Measurements from ENCODE around the gene HEATR9.

Gene HEATR9

DNA sequence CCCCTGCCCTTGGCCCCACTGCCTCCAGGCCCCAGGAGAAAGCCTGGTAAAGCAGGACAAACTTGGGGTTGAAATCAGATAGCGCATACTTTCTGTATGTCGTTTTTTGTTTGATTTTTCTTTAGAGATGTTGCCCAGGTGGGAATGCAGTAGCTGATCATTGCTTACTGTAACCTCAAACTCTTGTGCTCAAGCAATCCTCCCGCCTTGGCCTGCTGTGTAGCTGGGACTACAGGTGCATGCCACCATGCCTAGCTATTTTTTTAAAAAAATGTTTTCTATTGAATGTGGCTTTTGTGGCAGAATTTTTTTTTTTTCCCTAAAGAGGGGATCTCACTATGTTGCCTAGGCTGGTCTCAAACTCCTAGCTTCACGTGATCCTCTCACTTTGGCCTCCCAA, 22.6 kb upstream of the HEATR9 start:
- TF ChIP-seq EZH2phosphoT487 (conservative IDR thresholded peaks at IDR 0.05; ENCODE audit: low read length) = no peak
- TF ChIP-seq, protein P1, sequence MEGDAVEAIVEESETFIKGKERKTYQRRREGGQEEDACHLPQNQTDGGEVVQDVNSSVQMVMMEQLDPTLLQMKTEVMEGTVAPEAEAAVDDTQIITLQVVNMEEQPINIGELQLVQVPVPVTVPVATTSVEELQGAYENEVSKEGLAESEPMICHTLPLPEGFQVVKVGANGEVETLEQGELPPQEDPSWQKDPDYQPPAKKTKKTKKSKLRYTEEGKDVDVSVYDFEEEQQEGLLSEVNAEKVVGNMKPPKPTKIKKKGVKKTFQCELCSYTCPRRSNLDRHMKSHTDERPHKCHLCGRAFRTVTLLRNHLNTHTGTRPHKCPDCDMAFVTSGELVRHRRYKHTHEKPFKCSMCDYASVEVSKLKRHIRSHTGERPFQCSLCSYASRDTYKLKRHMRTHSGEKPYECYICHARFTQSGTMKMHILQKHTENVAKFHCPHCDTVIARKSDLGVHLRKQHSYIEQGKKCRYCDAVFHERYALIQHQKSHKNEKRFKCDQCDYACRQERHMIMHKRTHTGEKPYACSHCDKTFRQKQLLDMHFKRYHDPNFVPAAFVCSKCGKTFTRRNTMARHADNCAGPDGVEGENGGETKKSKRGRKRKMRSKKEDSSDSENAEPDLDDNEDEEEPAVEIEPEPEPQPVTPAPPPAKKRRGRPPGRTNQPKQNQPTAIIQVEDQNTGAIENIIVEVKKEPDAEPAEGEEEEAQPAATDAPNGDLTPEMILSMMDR (IDR thresholded peaks at IDR 0.05; ENCODE audit: insufficient read depth, low read length, poor library complexity, severe bottlenecking) = no peak
- no peak overlapping the region for H3K27ac ChIP-seq (ENCODE audit: low read depth, low read length)

DNA sequence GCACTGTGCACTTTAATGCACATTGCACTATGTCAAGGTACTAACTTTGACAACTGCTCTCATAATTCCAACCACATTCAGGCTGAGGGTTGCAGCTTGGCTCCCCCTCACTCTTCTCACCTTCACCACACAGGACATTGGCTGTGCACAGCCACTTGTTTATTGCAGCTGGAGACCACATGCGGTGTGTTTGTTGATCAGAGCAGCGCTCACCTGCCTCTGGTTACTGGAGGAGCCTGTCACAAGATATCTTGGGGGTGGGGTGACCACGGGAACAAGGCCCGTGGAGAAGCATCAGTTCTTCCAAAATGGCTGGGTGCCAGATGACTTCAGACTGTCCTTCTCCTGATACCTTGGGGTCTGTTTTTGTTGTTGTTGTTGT, 22.1 kb upstream of the HEATR9 start:
- Histone ChIP-seq H3K4me2 (ENCODE audit: low read depth, low read length, poor library complexity, severe bottlenecking) (no peak overlapping the region), H3K9me3 (ENCODE audit: insufficient read depth, low read length) (no peaks in the 10 kb centered on the region), H3K27me3 (ENCODE audit: low read length) (no peaks in the 10 kb centered on the region), H3K9ac (ENCODE audit: low read length) (no peak overlapping the region), H3K27ac (ENCODE audit: low read depth, low read length) (no peak overlapping the region), H3F3A (ENCODE audit: insufficient read depth) (no peaks in the 10 kb centered on the region), H3K4me3 (ENCODE audit: insufficient read depth, low read length, poor library complexity, severe bottlenecking) (no peak overlapping the region), H3K79me2 (ENCODE audit: insufficient read depth, low read length) (no peaks in the 10 kb centered on the region), H3K36me3 (ENCODE audit: low read length) (no peaks in the 10 kb centered on the region), H2AFZ (ENCODE audit: low read depth, low read length, severe bottlenecking) (no peak overlapping the region), H4K20me1 (ENCODE audit: low read depth, low read length) (no peaks in the 10 kb centered on the region), H3K9me2 (replicated peaks; ENCODE audit: insufficient read depth, low read length) (no peaks in the 10 kb centered on the region)
- TF ChIP-seq EZH2phosphoT487 (conservative IDR thresholded peaks at IDR 0.05; ENCODE audit: low read length) = no peak
- TF ChIP-seq, protein P1 (IDR thresholded peaks at IDR 0.05; ENCODE audit: insufficient read depth, low read length, poor library complexity, severe bottlenecking) = no peak

More for the DNA sequence above, 22.6 kb upstream of the HEATR9 start:
- Histone ChIP-seq H3K36me3 (ENCODE audit: low read length) (no peaks in the 10 kb centered on the region), H3K79me2 (ENCODE audit: insufficient read depth, low read length) (no peaks in the 10 kb centered on the region), H3K9ac (ENCODE audit: low read length) (no peak overlapping the region), H3K4me3 (ENCODE audit: insufficient read depth, low read length, poor library complexity, severe bottlenecking) (no peak overlapping the region), H3K9me3 (ENCODE audit: insufficient read depth, low read length) (no peaks in the 10 kb centered on the region), H2AFZ (ENCODE audit: low read depth, low read length, severe bottlenecking) (no peak overlapping the region), H4K20me1 (ENCODE audit: low read depth, low read length) (no peaks in the 10 kb centered on the region), H3F3A (ENCODE audit: insufficient read depth) (no peaks in the 10 kb centered on the region), H3K27me3 (ENCODE audit: low read length) (no peaks in the 10 kb centered on the region), H3K9me2 (replicated peaks; ENCODE audit: insufficient read depth, low read length) (no peaks in the 10 kb centered on the region), H3K4me2 (ENCODE audit: low read depth, low read length, poor library complexity, severe bottlenecking) (no peak overlapping the region)

DNA sequence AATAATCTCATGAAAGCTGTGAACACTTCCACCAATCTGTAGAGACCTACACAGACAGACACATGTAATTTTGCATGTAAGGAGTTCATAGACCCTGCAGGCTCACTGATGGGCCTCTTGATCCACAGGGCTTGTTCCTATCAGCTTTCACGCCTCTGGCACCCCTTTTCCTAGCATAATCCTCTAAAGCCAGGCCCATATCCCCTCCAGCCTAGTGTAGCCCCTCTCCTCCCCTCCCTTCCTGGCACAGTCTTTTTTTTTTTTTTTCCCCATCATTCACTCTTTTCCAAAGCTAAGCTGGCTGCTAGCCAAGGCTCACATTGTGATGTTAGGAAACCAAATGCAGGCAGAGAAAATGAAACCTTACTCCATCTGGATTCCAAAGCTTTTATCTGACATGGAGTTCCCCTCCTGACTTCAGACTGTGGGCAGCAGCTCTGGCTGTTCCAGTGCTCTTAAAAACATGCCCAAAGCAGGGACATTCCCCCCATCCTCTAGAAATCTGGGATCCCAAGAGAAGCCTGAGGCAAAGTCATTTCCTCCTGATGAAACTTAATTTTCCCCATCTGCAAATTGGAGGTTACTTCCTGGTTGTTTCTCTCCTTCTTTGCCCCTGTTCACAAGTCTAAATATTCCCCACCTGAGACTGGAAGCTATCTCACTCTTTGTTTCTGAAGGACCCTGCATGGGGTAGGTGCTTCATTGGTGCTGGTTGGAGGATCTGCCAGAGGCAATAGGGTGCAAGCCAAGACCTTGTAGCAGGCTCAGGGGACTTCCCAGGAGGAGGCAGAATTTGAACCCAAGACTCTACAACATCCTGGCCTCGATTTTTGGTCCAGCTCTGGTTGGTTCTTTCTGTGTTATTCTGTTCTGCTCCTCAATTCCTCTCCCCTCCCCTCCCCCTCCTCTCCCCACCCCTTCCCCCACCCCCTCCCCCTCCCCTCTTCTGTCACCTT, 21.4 kb upstream of the HEATR9 start:
- H3K4me3 ChIP-seq (ENCODE audit: insufficient read depth, low read length, poor library complexity, severe bottlenecking) = no peak overlapping the region
- H3K27me3 ChIP-seq (ENCODE audit: low read length) = no peaks in the 10 kb centered on the region
- no peaks in the 10 kb centered on the region for H4K20me1 ChIP-seq (ENCODE audit: low read depth, low read length)
- no peaks in the 10 kb centered on the region for H3K79me2 ChIP-seq (ENCODE audit: insufficient read depth, low read length)
- no peak overlapping the region for H3K27ac ChIP-seq (ENCODE audit: low read depth, low read length)
- H3K9me2 ChIP-seq (replicated peaks; ENCODE audit: insufficient read depth, low read length) = no peaks in the 10 kb centered on the region
- no peak overlapping the region for H3K9ac ChIP-seq (ENCODE audit: low read length)
- H3K4me2 ChIP-seq (ENCODE audit: low read depth, low read length, poor library complexity, severe bottlenecking) = no peak overlapping the region
- H3K36me3 ChIP-seq (ENCODE audit: low read length) = no peaks in the 10 kb centered on the region
- no peak for TF ChIP-seq EZH2phosphoT487 (conservative IDR thresholded peaks at IDR 0.05; ENCODE audit: low read length)
- TF ChIP-seq, protein P1 (IDR thresholded peaks at IDR 0.05; ENCODE audit: insufficient read depth, low read length, poor library complexity, severe bottlenecking) = no peak
- H3K9me3 ChIP-seq (ENCODE audit: insufficient read depth, low read length) = no peaks in the 10 kb centered on the region
- no peak overlapping the region for H2AFZ ChIP-seq (ENCODE audit: low read depth, low read length, severe bottlenecking)
- H3F3A ChIP-seq (ENCODE audit: insufficient read depth) = no peaks in the 10 kb centered on the region
